ENCODE measurements around the gene IMPDH1. TPM values are rescaled to one million over a fixed set of nuclear protein-coding genes. Genes with fewer than 3 reads are reported as not detected.
A peak's percentile ranks its signal among the peaks of the same experiment; 100 is the strongest.

IMPDH1 gene
- polyA plus RNA-seq, 1 donor from 2014 or later: 49.7 TPM

DNA sequence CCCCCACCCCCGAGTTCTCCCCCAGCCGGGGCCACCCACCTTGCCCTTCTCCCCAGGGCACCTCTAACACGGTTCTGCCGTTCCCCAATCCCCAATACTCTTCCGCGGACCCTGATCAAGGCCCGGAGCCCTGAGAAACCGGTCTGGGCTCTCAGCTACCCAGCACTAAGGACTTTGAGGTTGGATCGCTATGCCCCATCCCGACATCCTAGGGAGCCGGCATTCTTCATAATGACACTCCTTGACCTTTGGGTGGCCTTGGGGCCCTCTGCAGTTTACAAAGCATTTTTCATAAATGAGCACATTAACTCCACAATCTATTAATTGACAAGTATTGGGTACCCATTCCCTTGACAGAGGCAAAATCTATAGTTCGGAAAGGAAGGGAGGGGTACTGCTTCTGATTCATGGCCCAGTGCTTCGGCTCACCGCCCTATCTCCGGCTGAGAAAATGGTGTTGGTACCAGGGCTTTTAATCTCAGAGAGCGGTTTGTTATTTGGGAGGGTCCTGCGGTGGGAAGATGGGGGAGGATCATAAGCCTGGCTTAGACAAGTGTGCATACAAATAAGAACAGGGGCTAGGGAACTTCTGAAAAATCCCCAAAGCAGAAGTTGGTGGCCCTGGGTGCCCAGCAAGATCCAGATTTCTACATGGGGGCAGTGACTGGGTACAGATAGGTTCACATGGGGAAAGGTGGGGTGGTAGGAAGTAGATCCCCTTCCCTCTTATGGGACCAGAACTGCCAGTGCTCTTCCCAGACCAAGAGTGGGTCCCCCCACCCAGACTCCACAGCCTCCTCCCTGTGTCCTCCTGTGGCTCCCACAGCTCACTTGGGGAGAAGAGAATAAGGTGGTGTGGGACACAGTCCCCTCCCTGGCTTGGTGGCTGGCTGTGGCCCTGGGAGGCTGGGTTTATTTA is 3.2 kb downstream of the IMPDH1 start:
- no peaks in the 10 kb centered on the region for H4K20me1 ChIP-seq (ENCODE audit: insufficient read depth)
- H3K27ac ChIP-seq (ENCODE audit: low read length): no peak overlapping the region
- H3K4me2 ChIP-seq (ENCODE audit: low read length): no peak overlapping the region
- H3K4me3 ChIP-seq (ENCODE audit: low read length): peak overlapping the region; percentile 52
- H3K36me3 ChIP-seq (ENCODE audit: insufficient read depth, low read length): no peaks in the 10 kb centered on the region
- H3K79me2 ChIP-seq (replicated peaks; ENCODE audit: insufficient read depth, low read length): peaks cover 6% of the 10 kb centered on the region
- peaks cover 30% of the 10 kb centered on the region for H3K27me3 ChIP-seq (ENCODE audit: insufficient read depth, low read depth, low read length)
- no peak overlapping the region for H2AFZ ChIP-seq (ENCODE audit: low read depth, low read length)
- no peak overlapping the region for H3K9ac ChIP-seq (ENCODE audit: low read length)
- TF ChIP-seq EZH2 (IDR thresholded peaks at IDR 0.05; ENCODE audit: borderline replicate concordance, insufficient read depth, low read length, poor library complexity, severe bottlenecking): no peak
- no peak for TF ChIP-seq RAD21 (conservative IDR thresholded peaks at IDR 0.05)
- TF ChIP-seq EP300 (conservative IDR thresholded peaks at IDR 0.05; ENCODE audit: poor library complexity, severe bottlenecking): no peak
- TF ChIP-seq SMC3 (conservative IDR thresholded peaks at IDR 0.05; ENCODE audit: poor library complexity): no peak
- TF ChIP-seq, protein P1, sequence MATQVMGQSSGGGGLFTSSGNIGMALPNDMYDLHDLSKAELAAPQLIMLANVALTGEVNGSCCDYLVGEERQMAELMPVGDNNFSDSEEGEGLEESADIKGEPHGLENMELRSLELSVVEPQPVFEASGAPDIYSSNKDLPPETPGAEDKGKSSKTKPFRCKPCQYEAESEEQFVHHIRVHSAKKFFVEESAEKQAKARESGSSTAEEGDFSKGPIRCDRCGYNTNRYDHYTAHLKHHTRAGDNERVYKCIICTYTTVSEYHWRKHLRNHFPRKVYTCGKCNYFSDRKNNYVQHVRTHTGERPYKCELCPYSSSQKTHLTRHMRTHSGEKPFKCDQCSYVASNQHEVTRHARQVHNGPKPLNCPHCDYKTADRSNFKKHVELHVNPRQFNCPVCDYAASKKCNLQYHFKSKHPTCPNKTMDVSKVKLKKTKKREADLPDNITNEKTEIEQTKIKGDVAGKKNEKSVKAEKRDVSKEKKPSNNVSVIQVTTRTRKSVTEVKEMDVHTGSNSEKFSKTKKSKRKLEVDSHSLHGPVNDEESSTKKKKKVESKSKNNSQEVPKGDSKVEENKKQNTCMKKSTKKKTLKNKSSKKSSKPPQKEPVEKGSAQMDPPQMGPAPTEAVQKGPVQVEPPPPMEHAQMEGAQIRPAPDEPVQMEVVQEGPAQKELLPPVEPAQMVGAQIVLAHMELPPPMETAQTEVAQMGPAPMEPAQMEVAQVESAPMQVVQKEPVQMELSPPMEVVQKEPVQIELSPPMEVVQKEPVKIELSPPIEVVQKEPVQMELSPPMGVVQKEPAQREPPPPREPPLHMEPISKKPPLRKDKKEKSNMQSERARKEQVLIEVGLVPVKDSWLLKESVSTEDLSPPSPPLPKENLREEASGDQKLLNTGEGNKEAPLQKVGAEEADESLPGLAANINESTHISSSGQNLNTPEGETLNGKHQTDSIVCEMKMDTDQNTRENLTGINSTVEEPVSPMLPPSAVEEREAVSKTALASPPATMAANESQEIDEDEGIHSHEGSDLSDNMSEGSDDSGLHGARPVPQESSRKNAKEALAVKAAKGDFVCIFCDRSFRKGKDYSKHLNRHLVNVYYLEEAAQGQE (IDR thresholded peaks at IDR 0.05; ENCODE audit: borderline replicate concordance): no peak
- no peak for TF ChIP-seq POLR2AphosphoS5 (IDR thresholded peaks at IDR 0.05)
- TF ChIP-seq, protein P2, sequence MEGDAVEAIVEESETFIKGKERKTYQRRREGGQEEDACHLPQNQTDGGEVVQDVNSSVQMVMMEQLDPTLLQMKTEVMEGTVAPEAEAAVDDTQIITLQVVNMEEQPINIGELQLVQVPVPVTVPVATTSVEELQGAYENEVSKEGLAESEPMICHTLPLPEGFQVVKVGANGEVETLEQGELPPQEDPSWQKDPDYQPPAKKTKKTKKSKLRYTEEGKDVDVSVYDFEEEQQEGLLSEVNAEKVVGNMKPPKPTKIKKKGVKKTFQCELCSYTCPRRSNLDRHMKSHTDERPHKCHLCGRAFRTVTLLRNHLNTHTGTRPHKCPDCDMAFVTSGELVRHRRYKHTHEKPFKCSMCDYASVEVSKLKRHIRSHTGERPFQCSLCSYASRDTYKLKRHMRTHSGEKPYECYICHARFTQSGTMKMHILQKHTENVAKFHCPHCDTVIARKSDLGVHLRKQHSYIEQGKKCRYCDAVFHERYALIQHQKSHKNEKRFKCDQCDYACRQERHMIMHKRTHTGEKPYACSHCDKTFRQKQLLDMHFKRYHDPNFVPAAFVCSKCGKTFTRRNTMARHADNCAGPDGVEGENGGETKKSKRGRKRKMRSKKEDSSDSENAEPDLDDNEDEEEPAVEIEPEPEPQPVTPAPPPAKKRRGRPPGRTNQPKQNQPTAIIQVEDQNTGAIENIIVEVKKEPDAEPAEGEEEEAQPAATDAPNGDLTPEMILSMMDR (IDR thresholded peaks at IDR 0.05; ENCODE audit: poor library complexity, severe bottlenecking): no peak
- TF ChIP-seq TAF1 (IDR thresholded peaks at IDR 0.05; ENCODE audit: low read depth): no peak
- TF ChIP-seq MXI1 (conservative IDR thresholded peaks at IDR 0.05; ENCODE audit: poor library complexity, severe bottlenecking): no peak
- peaks cover 3% of the 10 kb centered on the region for H3F3A ChIP-seq (ENCODE audit: insufficient read depth, low read length, poor library complexity, severe bottlenecking)
- H3K9me3 ChIP-seq (ENCODE audit: low read length): no peaks in the 10 kb centered on the region
- H3K9me2 ChIP-seq (ENCODE audit: insufficient read depth, low read length): no peaks in the 10 kb centered on the region

DNA sequence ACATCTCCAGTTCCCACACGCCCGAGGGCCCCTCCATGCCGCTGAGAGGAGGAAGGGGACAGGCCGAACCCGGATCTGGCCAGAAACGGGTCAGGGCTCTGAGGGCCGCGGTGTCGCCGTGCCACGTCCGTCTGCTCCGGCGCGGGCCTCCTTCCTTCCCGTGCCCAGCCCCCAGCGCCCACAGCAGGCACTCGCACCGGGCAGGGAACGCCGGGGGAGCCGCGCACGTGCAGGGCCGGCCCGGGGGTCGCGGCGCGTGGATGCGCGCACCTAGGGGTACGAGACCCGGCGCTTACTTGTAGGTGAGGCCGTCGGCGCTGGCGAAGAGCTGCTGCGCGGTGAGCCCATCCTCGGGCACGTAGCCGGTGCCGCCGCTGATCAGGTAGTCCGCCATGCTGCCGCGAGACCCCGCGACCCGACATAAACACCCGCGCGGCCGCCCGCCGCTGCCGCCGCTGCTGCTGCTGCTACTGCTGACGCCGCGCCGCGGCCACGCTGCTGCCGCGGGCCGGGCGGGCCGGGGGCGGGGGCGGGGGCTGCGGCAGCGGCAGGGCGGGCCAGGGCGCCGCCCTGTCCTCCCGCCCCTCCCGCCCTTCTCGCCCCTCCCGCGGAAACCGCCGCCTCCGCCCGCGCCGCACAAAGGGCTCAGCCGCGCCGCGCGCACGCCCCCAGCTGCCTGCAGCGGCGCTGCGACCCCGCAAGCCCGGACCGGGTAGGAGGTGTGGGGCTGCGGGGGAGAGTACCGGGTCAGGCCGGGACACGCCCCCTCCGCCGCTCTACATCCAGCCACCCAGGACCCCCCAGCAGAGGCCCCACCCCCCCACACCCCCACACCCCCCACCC is 4.1 kb downstream of the IMPDH1 start:
- H3K9me2 ChIP-seq (ENCODE audit: insufficient read depth, low read length): no peaks in the 10 kb centered on the region
- H3K4me3 ChIP-seq (ENCODE audit: low read length): peak overlapping the region; percentile 95
- H3F3A ChIP-seq (ENCODE audit: insufficient read depth, low read length, poor library complexity, severe bottlenecking): peaks cover 3% of the 10 kb centered on the region
- H3K79me2 ChIP-seq (replicated peaks; ENCODE audit: insufficient read depth, low read length): peaks cover 6% of the 10 kb centered on the region
- no peak overlapping the region for H3K27ac ChIP-seq (ENCODE audit: low read length)
- TF ChIP-seq SMC3 (conservative IDR thresholded peaks at IDR 0.05; ENCODE audit: poor library complexity) (no peak), RAD21 (conservative IDR thresholded peaks at IDR 0.05) (no peak), POLR2AphosphoS5 (IDR thresholded peaks at IDR 0.05) (peak; percentile 25), TAF1 (IDR thresholded peaks at IDR 0.05; ENCODE audit: low read depth) (no peak), MXI1 (conservative IDR thresholded peaks at IDR 0.05; ENCODE audit: poor library complexity, severe bottlenecking) (peak; percentile 95)
- TF ChIP-seq, protein P1 (IDR thresholded peaks at IDR 0.05; ENCODE audit: borderline replicate concordance): no peak
- peak overlapping the region; percentile 80 for H3K4me2 ChIP-seq (ENCODE audit: low read length)
- no peaks in the 10 kb centered on the region for H4K20me1 ChIP-seq (ENCODE audit: insufficient read depth)
- H3K36me3 ChIP-seq (ENCODE audit: insufficient read depth, low read length): no peaks in the 10 kb centered on the region
- peak overlapping the region; percentile 73 for H3K9ac ChIP-seq (ENCODE audit: low read length)
- H2AFZ ChIP-seq (ENCODE audit: low read depth, low read length): peak overlapping the region; percentile 45
- H3K9me3 ChIP-seq (ENCODE audit: low read length): no peaks in the 10 kb centered on the region
- peaks cover 26% of the 10 kb centered on the region for H3K27me3 ChIP-seq (ENCODE audit: insufficient read depth, low read depth, low read length)
